GM10266 (cell line): ENCODE measurements around the gene ATP5PD.

ENCODE experiments used
- DNase-seq: peaks from one replicate; pipeline ENCODE4 v3.0.0; 2012; ENCODE audit errors: extremely low spot score
- TF ChIP-seq, protein P1 (sequence below): IDR thresholded peaks from 2 replicates; pipeline ENCODE4 v1.5.1; 2012; ENCODE audit warnings: mild to moderate bottlenecking, low read depth; ENCODE audit not compliant: control insufficient read depth, insufficient read depth; ENCODE audit errors: missing control alignments

ATP5PD gene

DNA sequence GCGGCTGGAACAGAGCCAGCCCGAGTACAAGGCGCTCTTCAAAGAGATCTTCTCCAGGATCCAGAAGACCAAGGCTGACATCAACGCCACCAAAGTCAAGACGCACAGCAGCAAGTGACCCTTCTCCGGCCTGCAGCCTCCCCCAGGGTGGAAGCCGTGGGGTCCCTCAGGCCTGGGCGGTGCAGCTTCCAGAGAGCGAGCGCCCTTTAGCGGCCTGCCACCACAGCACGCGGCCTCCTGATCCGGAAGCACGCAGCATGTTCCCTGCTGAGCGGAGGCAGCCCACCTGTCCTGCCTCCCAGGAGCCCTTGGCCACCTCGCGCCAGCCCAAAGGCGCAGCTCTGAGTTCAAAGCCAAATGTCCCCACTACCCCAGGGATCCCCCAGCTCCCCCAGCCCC, 42.8 kb downstream of the ATP5PD start:
- DNase-seq = no peak
- TF ChIP-seq, protein P1, sequence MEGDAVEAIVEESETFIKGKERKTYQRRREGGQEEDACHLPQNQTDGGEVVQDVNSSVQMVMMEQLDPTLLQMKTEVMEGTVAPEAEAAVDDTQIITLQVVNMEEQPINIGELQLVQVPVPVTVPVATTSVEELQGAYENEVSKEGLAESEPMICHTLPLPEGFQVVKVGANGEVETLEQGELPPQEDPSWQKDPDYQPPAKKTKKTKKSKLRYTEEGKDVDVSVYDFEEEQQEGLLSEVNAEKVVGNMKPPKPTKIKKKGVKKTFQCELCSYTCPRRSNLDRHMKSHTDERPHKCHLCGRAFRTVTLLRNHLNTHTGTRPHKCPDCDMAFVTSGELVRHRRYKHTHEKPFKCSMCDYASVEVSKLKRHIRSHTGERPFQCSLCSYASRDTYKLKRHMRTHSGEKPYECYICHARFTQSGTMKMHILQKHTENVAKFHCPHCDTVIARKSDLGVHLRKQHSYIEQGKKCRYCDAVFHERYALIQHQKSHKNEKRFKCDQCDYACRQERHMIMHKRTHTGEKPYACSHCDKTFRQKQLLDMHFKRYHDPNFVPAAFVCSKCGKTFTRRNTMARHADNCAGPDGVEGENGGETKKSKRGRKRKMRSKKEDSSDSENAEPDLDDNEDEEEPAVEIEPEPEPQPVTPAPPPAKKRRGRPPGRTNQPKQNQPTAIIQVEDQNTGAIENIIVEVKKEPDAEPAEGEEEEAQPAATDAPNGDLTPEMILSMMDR = no peak

DNA sequence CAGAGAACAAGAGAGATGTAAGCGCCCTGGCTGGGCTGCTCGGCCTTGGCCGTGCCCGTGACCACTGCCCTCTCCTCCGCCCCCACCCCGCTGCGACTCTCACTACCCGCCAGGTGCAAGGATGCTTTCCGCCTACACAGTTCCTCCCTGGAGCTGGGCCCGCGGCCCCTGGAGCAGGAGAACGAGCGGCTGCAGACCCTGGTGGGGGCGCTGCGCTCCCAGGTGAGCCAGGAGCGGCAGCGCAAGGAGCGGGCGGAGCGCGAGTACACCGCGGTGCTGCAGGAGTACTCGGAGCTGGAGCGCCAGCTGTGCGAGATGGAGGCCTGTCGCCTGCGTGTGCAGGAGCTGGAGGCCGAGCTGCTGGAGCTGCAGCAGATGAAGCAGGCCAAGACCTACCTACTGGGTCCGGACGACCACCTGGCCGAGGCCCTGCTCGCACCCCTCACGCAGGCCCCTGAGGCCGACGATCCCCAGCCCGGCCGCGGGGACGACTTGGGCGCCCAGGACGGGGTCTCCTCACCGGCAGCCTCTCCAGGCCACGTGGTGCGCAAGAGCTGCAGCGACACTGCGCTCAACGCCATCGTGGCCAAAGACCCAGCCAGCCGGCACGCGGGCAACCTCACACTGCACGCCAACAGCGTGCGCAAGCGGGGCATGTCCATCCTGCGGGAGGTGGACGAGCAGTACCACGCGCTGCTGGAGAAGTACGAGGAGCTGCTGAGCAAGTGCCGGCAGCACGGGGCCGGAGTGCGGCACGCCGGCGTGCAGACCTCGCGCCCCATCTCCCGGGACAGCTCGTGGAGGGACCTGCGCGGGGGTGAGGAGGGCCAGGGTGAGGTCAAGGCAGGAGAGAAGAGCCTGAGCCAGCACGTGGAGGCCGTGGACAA, 43.5 kb downstream of the ATP5PD start:
- TF ChIP-seq, protein P1 = no peak
- no peak for DNase-seq

DNA sequence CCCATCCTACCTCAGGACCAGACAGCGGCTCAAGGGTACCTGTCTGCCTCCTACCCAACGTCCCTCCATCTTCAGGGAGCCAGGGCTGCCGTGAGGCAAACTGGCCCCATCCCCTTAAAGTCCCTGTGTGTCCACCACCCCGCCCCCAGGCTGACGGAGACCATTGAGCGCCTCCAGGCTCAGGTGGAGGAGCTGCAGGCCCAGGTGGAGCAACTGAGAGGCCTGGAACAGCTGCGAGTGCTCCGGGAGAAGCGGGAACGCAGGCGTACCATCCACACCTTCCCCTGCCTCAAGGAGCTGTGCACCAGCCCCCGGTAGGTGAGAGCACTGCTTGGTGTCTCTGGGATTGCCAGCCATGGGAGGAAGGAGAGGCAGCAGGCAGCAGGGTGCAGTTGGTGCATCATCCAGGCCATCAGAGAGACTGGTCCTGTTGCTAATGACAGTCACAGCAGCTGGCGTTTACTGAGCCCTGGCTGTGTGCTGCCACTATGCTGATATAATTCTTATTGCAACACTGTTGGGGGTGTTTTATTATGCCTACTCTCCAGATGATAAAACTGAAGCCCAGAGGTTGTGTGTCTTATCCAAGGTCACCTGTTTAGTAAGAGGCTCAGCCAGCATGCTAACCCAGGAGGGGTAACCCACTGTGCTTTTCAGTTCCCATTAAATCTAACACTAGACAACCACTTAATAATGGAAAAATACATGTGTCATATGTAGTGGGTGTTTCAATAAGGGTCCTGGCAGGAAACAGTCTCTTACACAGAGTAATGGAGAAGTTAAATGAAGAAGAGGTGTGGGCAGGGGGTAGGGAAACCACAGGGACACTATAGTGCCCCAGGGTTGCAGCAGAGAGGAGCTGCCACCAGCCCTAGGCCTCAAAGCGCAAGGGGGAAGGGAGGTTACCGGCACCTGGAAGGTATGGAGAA, 44.6 kb downstream of the ATP5PD start:
- TF ChIP-seq, protein P1 = no peak
- DNase-seq = no peak

DNA sequence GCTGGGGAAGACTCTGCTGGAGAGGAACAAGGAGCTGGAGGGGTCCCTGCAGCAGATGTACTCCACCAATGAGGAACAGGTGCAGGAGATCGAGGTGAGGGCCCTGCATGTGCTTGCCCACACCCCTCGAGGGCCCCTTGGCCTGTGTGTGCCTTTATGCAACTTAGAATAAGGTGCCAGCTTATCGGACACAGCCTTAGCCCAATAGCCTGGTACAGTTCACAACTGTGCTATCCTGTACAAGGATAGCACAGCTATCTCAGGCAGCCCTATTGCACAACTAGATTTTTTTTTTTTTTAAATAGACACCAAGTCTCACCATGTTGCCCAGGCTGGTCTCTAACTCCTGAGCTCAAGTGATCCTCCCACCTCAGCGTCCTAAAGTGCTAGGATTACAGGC, 47.2 kb downstream of the ATP5PD start:
- no peak for DNase-seq
- TF ChIP-seq, protein P1 = no peak

DNA sequence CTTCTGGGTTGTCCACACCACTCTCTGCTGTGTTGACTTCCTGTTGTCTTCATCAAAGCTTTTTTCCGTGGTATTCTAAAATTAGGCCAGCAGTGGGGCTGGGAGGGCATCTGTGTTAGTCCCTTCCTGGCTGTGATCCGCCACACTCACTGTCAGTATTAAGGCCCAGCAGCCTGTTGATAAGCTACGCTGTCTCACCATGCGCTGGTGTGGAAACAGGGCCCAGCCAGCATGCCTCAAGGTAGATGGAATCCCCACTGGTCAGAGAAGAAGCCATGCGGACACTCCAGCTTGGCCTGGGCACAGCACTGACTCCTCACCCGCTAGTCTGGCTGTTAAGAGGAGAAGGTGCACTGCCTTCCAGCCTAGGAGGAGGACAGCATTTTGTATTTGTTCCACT, 48.0 kb downstream of the ATP5PD start:
- no peak for DNase-seq
- TF ChIP-seq, protein P1 = no peak

DNA sequence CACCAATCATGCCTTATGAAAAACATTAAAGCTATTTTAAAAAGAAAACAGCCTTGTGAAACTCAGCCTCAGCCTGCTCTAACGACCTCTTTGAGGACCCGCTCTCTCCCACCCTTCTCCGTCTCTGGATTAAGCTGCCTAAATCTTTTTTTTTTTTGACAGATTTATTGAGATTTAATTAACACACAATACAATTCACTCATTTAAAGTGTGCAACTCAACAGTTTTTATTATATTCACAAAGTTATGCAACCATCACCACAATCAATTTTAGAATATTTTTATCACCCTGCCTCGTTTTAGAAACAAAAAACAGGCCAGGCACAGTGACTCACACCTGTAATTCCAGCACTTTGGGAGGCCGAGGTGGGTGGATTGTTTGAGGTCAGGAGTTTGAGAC, 50.9 kb downstream of the ATP5PD start:
- DNase-seq = no peak
- TF ChIP-seq, protein P1 = no peak
